ENCODE results near the gene GDE1. TPM values are rescaled to one million over a fixed set of nuclear protein-coding genes. Genes with fewer than 3 reads are reported as not detected.

The GDE1 gene
- total and polyA plus RNA-seq, 2 donors (not counting 1 experiment from before 2014, with no cell fraction given): 74.3 to 91.3 TPM

GRCh38 chr16:19527161-19527560 lies 5.3 kb upstream of the GDE1 start:
- no peak overlapping the region for H3K9ac ChIP-seq (ENCODE audit: insufficient read depth, low read length)
- DNase-seq (ENCODE audit: low read depth in 2 of 2): no peak
- no peaks in the 10 kb centered on the region for H3K9me3 ChIP-seq (ENCODE audit: control insufficient read depth, insufficient read depth, low read depth, low read length)
- peaks cover 4% of the 10 kb centered on the region for H3K4me1 ChIP-seq (ENCODE audit: control insufficient read depth, extremely low read depth, insufficient read depth, low read length)
- H3K27ac ChIP-seq (ENCODE audit: insufficient read depth, low read length): no peak overlapping the region
- H3K4me3 ChIP-seq (replicated peaks in 1 of 4; ENCODE audit: control extremely low read depth in 1 of 4, insufficient read depth in 1 of 4, low read depth in 3 of 4, low read length in 4 of 4): no peak overlapping the region
- H3K36me3 ChIP-seq (ENCODE audit: control insufficient read depth, insufficient read depth, low read length): peaks cover 3% of the 10 kb centered on the region
- no peaks in the 10 kb centered on the region for H3K27me3 ChIP-seq (ENCODE audit: control insufficient read depth, insufficient read depth, low read length)
- no peak overlapping the region for H2AFZ ChIP-seq (ENCODE audit: low read length)
- H4K20me1 ChIP-seq (ENCODE audit: control insufficient read depth, extremely low read depth, insufficient read depth, low read length): no peaks in the 10 kb centered on the region
- TF ChIP-seq, protein P1, sequence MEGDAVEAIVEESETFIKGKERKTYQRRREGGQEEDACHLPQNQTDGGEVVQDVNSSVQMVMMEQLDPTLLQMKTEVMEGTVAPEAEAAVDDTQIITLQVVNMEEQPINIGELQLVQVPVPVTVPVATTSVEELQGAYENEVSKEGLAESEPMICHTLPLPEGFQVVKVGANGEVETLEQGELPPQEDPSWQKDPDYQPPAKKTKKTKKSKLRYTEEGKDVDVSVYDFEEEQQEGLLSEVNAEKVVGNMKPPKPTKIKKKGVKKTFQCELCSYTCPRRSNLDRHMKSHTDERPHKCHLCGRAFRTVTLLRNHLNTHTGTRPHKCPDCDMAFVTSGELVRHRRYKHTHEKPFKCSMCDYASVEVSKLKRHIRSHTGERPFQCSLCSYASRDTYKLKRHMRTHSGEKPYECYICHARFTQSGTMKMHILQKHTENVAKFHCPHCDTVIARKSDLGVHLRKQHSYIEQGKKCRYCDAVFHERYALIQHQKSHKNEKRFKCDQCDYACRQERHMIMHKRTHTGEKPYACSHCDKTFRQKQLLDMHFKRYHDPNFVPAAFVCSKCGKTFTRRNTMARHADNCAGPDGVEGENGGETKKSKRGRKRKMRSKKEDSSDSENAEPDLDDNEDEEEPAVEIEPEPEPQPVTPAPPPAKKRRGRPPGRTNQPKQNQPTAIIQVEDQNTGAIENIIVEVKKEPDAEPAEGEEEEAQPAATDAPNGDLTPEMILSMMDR (conservative IDR thresholded peaks at IDR 0.05 in 1 of 2, IDR thresholded peaks at IDR 0.05 in 1 of 2; ENCODE audit: low read depth in 1 of 2, low read length in 2 of 2): no peak
- TF ChIP-seq EZH2 (IDR thresholded peaks at IDR 0.05; ENCODE audit: low read length, missing control alignments): no peak
- H3K4me2 ChIP-seq (ENCODE audit: extremely low read depth, insufficient read depth, low read length): no peak overlapping the region
- H3K79me2 ChIP-seq (ENCODE audit: control insufficient read depth, insufficient read depth, low read length): peaks cover 29% of the 10 kb centered on the region

DNA sequence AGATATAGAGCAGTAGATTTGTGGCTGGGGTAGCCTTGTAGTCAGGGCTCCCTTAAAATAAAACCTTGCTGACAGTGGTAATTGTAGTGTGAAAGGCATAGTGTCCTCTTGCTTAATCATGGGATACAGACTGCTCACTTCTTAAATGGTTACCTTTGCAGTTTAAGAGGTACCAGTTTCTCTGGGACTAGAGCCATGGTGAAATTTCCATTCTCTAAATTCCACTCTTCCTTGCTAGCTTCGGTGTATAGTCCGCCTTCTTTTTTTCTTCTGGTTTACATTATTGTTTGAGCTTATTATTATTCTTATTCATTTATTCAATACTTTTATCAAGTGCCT lies 3.5 kb upstream of the GDE1 start:
- Histone ChIP-seq H2AFZ (ENCODE audit: low read length) (peak overlapping the region; percentile 97), H3K9ac (ENCODE audit: insufficient read depth, low read length) (no peak overlapping the region), H3K27ac (ENCODE audit: insufficient read depth, low read length) (no peak overlapping the region), H3K27me3 (ENCODE audit: control insufficient read depth, insufficient read depth, low read length) (no peaks in the 10 kb centered on the region), H3K36me3 (ENCODE audit: control insufficient read depth, insufficient read depth, low read length) (peaks cover 3% of the 10 kb centered on the region), H3K79me2 (ENCODE audit: control insufficient read depth, insufficient read depth, low read length) (peaks cover 29% of the 10 kb centered on the region), H4K20me1 (ENCODE audit: control insufficient read depth, extremely low read depth, insufficient read depth, low read length) (no peaks in the 10 kb centered on the region), H3K4me1 (ENCODE audit: control insufficient read depth, extremely low read depth, insufficient read depth, low read length) (peaks cover 4% of the 10 kb centered on the region), H3K4me2 (ENCODE audit: extremely low read depth, insufficient read depth, low read length) (peak overlapping the region; percentile 98), H3K4me3 (replicated peaks in 1 of 4; ENCODE audit: control extremely low read depth in 1 of 4, insufficient read depth in 1 of 4, low read depth in 3 of 4, low read length in 4 of 4) (peak overlapping the region; percentile 86 to 98 (median 93)), H3K9me3 (ENCODE audit: control insufficient read depth, insufficient read depth, low read depth, low read length) (no peaks in the 10 kb centered on the region)
- no peak for TF ChIP-seq EZH2 (IDR thresholded peaks at IDR 0.05; ENCODE audit: low read length, missing control alignments)
- TF ChIP-seq, protein P1 (conservative IDR thresholded peaks at IDR 0.05 in 1 of 2, IDR thresholded peaks at IDR 0.05 in 1 of 2; ENCODE audit: low read depth in 1 of 2, low read length in 2 of 2): no peak
- no peak for DNase-seq (ENCODE audit: low read depth in 2 of 2)

GRCh38 chr16:19524616-19525384 lies 2.9 kb upstream of the GDE1 start:
- Histone ChIP-seq H3K4me3 (replicated peaks in 1 of 4; ENCODE audit: control extremely low read depth in 1 of 4, insufficient read depth in 1 of 4, low read depth in 3 of 4, low read length in 4 of 4) (peak overlapping the region; percentile 86 to 98 (median 93)), H3K4me1 (ENCODE audit: control insufficient read depth, extremely low read depth, insufficient read depth, low read length) (peaks cover 4% of the 10 kb centered on the region), H3K27me3 (ENCODE audit: control insufficient read depth, insufficient read depth, low read length) (no peaks in the 10 kb centered on the region), H3K9ac (ENCODE audit: insufficient read depth, low read length) (peak overlapping the region; percentile 84), H3K4me2 (ENCODE audit: extremely low read depth, insufficient read depth, low read length) (peak overlapping the region; percentile 98), H3K9me3 (ENCODE audit: control insufficient read depth, insufficient read depth, low read depth, low read length) (no peaks in the 10 kb centered on the region), H4K20me1 (ENCODE audit: control insufficient read depth, extremely low read depth, insufficient read depth, low read length) (no peaks in the 10 kb centered on the region), H3K79me2 (ENCODE audit: control insufficient read depth, insufficient read depth, low read length) (peaks cover 32% of the 10 kb centered on the region), H2AFZ (ENCODE audit: low read length) (peak overlapping the region; percentile 97), H3K27ac (ENCODE audit: insufficient read depth, low read length) (peak overlapping the region; percentile 79), H3K36me3 (ENCODE audit: control insufficient read depth, insufficient read depth, low read length) (peaks cover 3% of the 10 kb centered on the region)
- no peak for TF ChIP-seq EZH2 (IDR thresholded peaks at IDR 0.05; ENCODE audit: low read length, missing control alignments)
- TF ChIP-seq, protein P1 (conservative IDR thresholded peaks at IDR 0.05 in 1 of 2, IDR thresholded peaks at IDR 0.05 in 1 of 2; ENCODE audit: low read depth in 1 of 2, low read length in 2 of 2): no peak
- DNase-seq (ENCODE audit: low read depth in 2 of 2): peak in 1 of 2 donors; percentile 17

Data from fibroblast of lung (primary cell).